Posterior vena cava (tissue), 2 donors: Measurements from ENCODE around the gene PSMA1. TPM values are rescaled to one million over a fixed set of nuclear protein-coding genes. Genes with fewer than 3 reads are reported as not detected.
"Not testable (repeated sequence)": the region's sequence is repeated elsewhere in the genome, so short reads cannot be mapped to it uniquely, and the experiment has no call there.

ENCODE experiments used
- DNase-seq: peaks from one replicate; pipeline ENCODE4 v3.0.0-alpha.2; 2020; ENCODE audit warnings: low spot score
- intact Hi-C, 2 donors: fragments of 100-400 bp; cut with DNase I; formaldehyde crosslinking; loops; one replicate each; pipeline versions ENCODE4 v1.14.1 to v1.14.2; 2022 to 2023
- long read RNA-seq, 2 donors: library from polyadenylated mRNA; unstranded; transcript quantifications; one replicate each; pipeline ENCODE4 v2.0.0, GENCODE V29; 2020 to 2021
- total RNA-seq, 2 donors: library from RNA; stranded (reverse); fragmentation: NEBNext Ultra II Directional; extraction: Animal tissue kit (Norgen Biotek cat#: 25700); gene quantifications; one replicate each; pipeline ENCODE4 v1.2.1, GENCODE V29; 2021
- donor health status: DM: yes; HTN: yes; CAD: no.
- donor health status: DM: yes; HTN: yes; CAD: no.

PSMA1 gene
- total RNA-seq, result 100 to 1,000 TPM; 112 to 140 TPM
- long read RNA-seq, donor 1, transcript PSMA1-201 (10 exons, 1,505 nt), result major isoform, 24 of 38 reads
- long read RNA-seq, donor 1, partial matches to known transcripts, result 2 of 38 reads
- long read RNA-seq, donor 1, other reads (novel, unspliced or antisense), result 10 of 38 reads
- long read RNA-seq, donor 2, transcript PSMA1-201 (10 exons, 1,505 nt), result major isoform, 274 of 342 reads
- long read RNA-seq, donor 2, transcript PSMA1-209 (10 exons, 1,527 nt), result minor isoform, 14 of 342 reads
- long read RNA-seq, donor 2, partial matches to known transcripts, result 9 of 342 reads
- long read RNA-seq, donor 2, other reads (novel, unspliced or antisense), result 44 of 342 reads

DNA sequence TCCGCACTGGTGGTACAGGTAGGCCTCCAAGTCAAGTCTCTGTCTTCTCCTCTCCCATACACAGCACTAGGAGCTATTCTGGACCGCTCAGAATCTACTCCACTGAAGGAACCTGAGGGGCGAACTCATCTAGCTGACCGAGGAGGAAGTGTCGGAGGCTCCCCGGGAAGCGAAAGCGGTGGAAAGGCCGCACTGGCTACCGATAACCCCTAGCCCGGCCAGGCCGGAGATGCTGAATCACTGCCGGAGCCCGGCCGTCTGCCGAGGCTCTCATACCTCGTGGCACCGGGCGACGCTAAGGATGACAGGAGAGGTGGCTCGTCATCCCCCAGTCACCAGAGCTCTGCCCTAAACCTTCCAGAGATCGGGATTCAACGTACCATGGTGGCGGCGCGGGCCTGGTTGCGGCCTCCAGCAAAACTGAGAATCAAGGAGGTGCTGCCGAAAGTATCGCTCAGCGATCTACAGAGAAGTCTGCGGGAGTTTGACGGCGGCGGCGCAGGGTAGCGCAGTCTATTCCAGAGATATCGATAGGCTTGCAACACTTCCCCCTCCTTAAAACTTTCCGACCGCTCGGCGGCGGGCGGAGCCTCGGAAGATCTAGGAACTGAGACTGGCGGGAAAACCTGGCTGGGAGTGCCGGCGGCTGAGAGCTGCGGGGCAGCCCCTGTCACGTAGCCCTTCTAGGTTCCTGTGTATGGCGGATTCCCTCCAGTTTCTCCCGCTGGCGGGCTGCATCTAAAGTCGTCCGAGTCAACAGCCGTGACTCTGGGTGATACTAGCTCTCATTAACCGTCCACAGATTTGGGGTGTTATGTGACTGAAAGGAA, at the start of gene PSMA1:
Gene PSMA1, minus strand, starts transcription at position 470 of the 830 bp plus-strand sequence. Its CDS starts 87 bp downstream, at position 383.
- intact Hi-C loops, result no loop called here
- DNase-seq, result peak; percentile 98

DNA sequence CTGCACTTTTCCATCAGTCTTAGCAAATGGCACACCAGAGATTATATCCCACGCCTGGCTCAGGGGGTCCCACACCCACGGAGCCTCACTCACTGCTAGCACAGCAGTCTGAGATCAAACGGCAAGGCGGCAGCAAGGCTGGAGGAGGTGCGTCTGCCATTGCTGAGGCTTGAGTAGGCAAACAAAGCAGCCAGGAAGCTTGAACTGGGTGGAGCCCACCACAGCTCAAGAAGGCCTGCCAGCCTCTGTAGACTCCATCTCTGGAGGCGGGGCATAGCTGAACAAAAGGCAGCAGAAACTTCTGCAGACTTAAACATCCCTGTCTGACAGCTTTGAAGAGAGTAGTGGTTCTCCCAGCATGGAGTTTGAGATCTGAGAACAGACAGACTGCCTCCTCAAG, 49.3 kb upstream of the PSMA1 start:
- intact Hi-C loops, result not testable (repeated sequence)

GRCh38 chr11:14567064-14567651, 47.0 kb upstream of the PSMA1 start:
- DNase-seq, result no peak
- intact Hi-C loops, result no loop called here

More for the DNA sequence above, 49.3 kb upstream of the PSMA1 start:
- not testable (repeated sequence) for DNase-seq

DNA sequence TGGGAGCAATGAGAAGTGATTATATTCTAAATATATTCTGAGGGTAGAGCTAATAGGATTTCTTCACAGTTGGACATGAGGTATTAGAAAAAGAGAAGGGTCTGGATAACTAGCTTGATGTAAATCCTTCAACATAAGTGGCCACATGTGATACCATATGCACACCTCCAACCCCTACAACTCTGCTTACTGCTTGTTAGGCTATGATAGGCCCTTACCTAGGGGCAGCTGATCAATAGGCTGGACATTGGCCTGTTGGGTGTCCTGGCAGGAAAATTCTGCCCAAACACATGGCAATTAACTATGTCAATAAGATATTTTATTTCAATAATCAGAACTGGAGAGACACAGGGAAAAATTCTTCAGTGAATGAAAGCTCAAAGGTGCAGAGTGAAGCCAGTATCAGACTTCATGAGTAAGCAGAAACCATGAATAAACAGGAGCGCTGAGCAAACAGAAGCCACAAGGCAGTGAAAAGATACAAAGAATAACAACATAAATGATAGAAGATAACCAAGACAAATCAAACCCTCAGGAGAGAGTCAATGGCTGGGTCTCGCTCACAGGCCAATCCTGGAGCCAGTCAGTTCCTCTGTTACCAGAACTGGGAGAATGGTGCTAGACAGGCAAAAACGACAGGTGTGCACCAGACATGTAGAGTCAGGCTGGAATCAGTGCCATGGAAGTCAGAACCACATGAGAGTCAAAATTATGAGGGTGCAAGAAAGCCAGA, 46.3 kb upstream of the PSMA1 start:
- no peak for DNase-seq
- intact Hi-C loops, result no loop called here

DNA sequence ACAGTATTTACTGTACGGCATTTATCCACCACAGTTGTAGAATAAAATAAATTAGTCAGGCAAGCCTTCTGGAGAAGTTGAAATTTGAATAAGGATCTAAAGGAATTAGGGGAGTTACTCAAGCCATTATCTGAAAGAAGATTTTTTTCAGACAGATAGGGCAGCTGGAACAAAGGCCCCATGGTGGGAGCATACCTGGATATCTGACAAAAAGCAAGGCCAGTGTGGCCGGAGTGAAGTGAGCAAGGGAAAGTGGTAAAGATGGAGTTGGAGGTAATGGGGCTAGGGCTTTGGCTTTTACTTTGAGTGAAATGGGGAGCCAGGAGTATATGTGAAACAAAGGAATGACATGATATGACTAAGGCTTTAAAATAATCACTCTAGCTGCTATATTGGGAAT, 45.7 kb upstream of the PSMA1 start:
- DNase-seq, result no peak
- intact Hi-C loops, result no loop called here

GRCh38 chr11:14555818-14556217, 35.6 kb upstream of the PSMA1 start:
- intact Hi-C loops, result no loop called here
- no peak for DNase-seq

- intact Hi-C loops, result no loop called here
- no peak for DNase-seq
Observed at GRCh38 chr11:14554959-14555358, 34.8 kb upstream of the PSMA1 start.

DNA sequence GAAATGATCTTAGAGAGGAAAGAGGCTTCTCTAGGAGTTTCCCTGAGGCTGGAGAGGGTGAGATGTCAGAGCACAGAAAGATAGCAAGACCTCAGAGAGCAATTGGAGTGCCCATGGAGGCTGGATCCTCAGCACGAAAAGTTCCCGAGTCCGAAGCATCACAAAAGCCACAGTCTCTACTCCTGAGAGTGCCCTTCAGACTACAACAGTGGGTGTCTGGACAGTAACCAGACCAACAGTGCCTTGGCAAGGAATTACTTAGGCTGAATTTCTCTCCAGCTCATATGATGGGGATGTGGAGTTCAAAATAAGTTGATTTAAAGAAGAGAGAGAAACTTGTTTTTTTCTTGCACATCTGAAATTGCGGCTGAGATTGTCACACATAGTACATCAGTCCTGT, 31.9 kb upstream of the PSMA1 start:
- DNase-seq, result no peak
- intact Hi-C loops, result no loop called here

DNA sequence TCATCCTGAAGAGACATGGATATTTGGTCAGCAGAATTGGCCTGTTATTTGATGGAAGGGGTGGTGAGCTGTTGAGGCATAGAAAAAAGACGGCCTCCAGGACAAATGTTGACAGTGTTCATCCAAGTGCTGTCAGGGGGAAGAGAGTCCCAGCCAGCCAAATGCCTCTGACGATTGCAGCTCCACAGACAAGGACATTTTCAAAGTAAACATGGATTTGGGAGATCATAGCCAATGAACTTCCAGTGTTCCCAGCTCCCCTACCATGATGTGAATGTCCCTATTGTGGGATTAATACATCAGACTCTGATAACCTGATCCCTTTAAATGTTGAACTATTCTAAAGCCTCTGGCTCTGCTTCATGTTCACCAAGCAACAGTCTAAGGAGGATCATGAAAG, 31.2 kb upstream of the PSMA1 start:
- DNase-seq, result no peak
- intact Hi-C loops, result no loop called here

DNA sequence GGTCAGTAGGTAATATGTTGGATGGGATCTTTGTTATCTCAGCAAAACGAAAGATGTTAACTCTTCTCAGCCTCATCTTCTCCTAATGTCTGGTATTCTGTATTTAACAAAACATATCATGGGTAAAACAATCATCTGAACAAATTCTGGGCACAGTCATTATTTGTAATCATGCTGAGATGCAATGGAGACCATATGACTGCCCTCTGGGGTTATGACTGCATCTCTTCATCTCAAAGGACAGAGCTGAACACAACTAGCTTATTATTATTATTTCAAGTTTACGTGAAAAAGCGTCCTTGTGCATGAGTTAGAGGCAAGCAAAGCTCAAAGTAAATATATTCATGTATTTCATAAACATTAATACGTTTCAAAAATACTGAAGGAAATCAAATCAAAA, 29.7 kb upstream of the PSMA1 start:
- no peak for DNase-seq
- intact Hi-C loops, result no loop called here

- intact Hi-C loops, result no loop called here
- DNase-seq, result no peak
Observed at GRCh38 chr11:14547440-14547839, 27.3 kb upstream of the PSMA1 start.

DNA sequence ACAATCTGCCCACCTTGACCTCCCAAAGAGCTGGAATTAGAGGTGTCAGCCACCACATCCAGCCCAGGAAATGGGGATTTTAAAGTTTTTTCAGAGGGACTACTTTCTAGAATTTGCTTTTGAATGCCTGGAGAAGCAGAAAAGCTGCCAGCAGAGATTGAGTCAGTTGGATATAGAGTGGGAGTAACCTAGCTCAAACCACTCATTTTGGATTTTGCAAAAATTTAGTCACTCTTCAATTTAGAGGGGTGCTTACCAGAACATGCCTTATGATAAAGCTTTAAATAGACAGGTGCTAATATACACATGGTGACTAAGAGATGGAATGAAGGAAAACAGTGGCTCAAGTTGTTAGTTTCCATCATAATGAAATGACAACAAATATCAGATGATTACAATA, 26.5 kb upstream of the PSMA1 start:
- DNase-seq, result no peak
- intact Hi-C loops, result no loop called here

DNA sequence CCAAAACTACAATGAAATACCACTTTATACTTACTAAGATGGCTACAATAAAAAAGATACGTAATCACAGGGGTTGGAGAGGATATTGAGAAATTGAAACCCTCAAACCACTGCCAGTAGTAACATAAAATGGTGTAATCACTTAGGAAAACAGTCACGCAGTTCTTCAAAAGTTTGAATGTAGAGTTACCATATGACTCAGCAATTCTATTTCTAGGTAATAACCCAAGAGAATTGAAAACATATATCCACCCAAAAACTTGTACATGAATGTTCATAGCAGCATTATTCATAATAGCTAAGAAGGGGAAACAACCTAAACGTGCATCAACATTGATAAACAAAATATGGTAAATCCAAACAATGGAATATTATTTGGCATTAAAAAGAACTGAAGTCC, 24.4 kb upstream of the PSMA1 start:
- intact Hi-C loops, result no loop called here
- DNase-seq, result no peak

- DNase-seq, result no peak
- intact Hi-C loops, result no loop called here
Observed at GRCh38 chr11:14543260-14543659, 23.1 kb upstream of the PSMA1 start.

DNA sequence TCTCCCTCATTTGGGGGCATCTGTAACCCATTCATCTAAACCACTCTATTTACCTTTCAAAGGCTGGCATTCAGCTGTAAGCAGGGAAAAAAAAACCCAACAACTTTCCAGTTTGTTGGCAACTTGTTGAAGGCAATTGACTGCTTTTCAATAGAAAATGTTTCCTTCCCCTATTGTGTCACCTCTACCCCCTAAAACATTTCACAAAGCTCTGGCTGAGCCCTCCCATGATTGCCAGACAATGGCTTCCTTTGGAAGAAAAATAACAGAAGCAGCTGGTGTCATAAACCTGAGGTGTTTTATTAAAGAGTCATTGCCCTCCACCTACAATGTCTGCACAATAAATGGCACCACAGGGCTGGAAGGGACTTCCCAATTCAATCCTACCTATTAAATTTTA, 22.1 kb upstream of the PSMA1 start:
- DNase-seq, result no peak
- intact Hi-C loops, result no loop called here

GRCh38 chr11:14541192-14541947, 21.2 kb upstream of the PSMA1 start:
- intact Hi-C loops, result no loop called here
- DNase-seq, result no peak

DNA sequence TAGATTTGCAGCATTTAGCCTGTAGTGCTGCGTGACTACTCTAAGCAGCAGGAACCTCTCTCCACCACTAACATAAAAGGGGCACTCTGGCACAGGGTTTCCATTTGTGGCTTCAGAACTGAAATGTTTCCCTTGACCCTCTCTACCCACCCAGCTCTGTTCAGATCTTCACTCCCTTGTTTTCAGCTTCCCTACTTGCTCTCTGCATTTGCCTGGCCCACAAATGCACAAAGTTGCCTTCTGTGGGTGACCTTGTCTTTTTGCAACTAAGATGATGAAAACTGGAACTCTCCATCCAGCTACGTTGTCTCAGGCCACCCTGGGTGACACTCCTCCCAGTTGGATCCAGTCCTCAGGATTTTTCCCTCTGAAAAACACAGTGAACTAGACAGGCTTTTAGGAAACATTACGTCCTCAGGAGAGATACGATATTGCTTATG, 19.8 kb upstream of the PSMA1 start:
- intact Hi-C loops, result no loop called here

DNA sequence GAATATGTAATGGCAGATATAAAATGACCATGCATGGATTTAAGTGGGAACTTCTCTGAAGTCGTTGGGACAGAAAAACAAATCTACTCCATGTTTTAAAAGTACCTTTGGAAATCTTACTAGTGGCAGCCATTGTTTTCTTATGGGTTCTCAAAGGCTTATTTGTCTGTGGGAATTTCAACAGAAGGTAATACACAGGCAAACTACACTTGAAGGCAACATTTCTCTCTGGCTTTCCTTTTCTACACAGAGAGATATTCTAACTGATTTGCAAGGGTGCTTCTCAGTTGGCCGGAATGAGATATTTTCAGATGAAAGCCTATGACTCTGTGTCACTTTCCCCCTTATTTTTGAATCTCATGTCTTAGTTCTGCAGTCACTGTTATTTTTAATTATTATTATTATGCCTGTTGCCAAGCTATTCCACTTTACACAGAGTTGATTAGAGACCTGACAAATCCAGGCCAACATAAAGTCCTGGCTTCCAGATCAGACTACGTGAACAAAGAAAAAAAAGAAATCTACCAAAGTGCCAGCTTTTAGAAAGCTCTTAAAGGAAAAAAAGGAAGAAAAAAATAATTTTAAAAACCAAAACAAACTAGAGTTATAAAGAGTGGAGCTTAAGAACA, 18.9 kb upstream of the PSMA1 start:
- intact Hi-C loops, result no loop called here

More for the DNA sequence above, 19.8 kb upstream of the PSMA1 start:
- DNase-seq, result no peak

More for the DNA sequence above, 18.9 kb upstream of the PSMA1 start:
- DNase-seq, result no peak
